Transverse colon (tissue), 4 donors: ENCODE results near the gene DENND1B. TPM values are rescaled to one million over a fixed set of nuclear protein-coding genes. Genes with fewer than 3 reads are reported as not detected.

Experiments used
- DNase-seq: peaks from one replicate; pipeline ENCODE4 v3.0.0-alpha.2; 2019
- H3K27ac ChIP-seq, 4 donors: fragments of 200-600 bp; sonication (generic); 2 replicates each; pipeline ENCODE4 v1.5.1; 2016 to 2018; ENCODE audit warnings: inconsistent platforms in 4 of 4
- H3K27me3 ChIP-seq: fragments of 200-600 bp; sonication (generic); 2 replicates; pipeline ENCODE4 v1.5.1; 2017; ENCODE audit warnings: inconsistent platforms
- H3K36me3 ChIP-seq, 4 donors: fragments of 200-600 bp; sonication (generic); 2 replicates each; pipeline ENCODE4 v1.5.1; 2017 to 2019; ENCODE audit warnings: inconsistent platforms in 4 of 4
- H3K4me1 ChIP-seq, 4 donors: fragments of 200-600 bp; sonication (generic); 2 replicates each; pipeline ENCODE4 v1.5.1; 2017 to 2020; ENCODE audit warnings: inconsistent platforms in 4 of 4
- H3K4me3 ChIP-seq, 4 donors: fragments of 200-600 bp; sonication (generic); 1 replicate in 1 of 4; 2 replicates in 3 of 4; pipeline versions ENCODE4 v1.5.1 to v1.6.1; 2017 to 2019; ENCODE audit warnings: inconsistent platforms in 4 of 4
- H3K9me3 ChIP-seq, 2 donors: fragments of 200-600 bp; sonication (generic); 2 replicates each; pipeline ENCODE4 v1.5.1; 2017 to 2019; ENCODE audit warnings: inconsistent platforms in 2 of 2
- CTCF ChIP-seq, 5 experiments: fragments of 200-600 bp in 3 of 5; fragments of 450-650 bp in 2 of 5; sonication (generic) in 3 of 5; IDR thresholded peaks; 1 replicate in 2 of 5; 2 replicates in 3 of 5; pipeline ENCODE4 v1.5.1; 2016 to 2017; ENCODE audit warnings: antibody characterized with exemption in 5 of 5, inconsistent platforms in 3 of 5, mild to moderate bottlenecking in 2 of 5, moderate library complexity in 1 of 5
- EP300 ChIP-seq: sonication (generic); formaldehyde crosslinking; IDR thresholded peaks from one replicate; pipeline ENCODE4 v1.6.1; 2017; ENCODE audit warnings: antibody characterized with exemption, low read depth
- POLR2A ChIP-seq: fragments of 450-650 bp; IDR thresholded peaks from one replicate; pipeline ENCODE4 v1.6.1; 2016; ENCODE audit warnings: antibody characterized with exemption, mild to moderate bottlenecking, moderate library complexity
- POLR2AphosphoS5 ChIP-seq, 3 donors: sonication (generic); formaldehyde crosslinking; IDR thresholded peaks; one replicate each; pipeline ENCODE4 v1.6.1; 2016; ENCODE audit warnings: antibody characterized with exemption in 3 of 3
- WGBS, 2 donors: methylation state at CpG; one replicate each; pipeline ENCODE4 v1.1.5; 2018; ENCODE audit warnings: low coverage in 1 of 2; 5-methylcytosine and 5-hydroxymethylcytosine counted together
- in situ Hi-C, 4 donors: fragments of 200-750 bp; cut with MboI; loops; one replicate each; pipeline versions ENCODE4 v1.15.0 to v1.15.1; 2017; ENCODE audit warnings: low sequenced_read_pairs in 3 of 4, low pct_ligation_motif_present in 1 of 4, low pct_unique_long_range_greater_than_20kb in 1 of 4
- intact Hi-C: fragments of 100-400 bp; cut with DNase I; formaldehyde crosslinking; loops from one replicate; pipeline ENCODE4 v1.15.1; 2023; ENCODE audit warnings: low total_unique reads
- total RNA-seq, 4 donors: library from RNA; depleted of rRNA; stranded (reverse); fragments of >200 nt; gene quantifications; one replicate each; pipeline ENCODE4 v1.1.0, GENCODE V29; 2016

DENND1B gene
- total RNA-seq, 4 donors from 2014 or later = 21.9 to 59.9 (median 42.3) TPM

- peaks cover 0 to 42% (median 5%) of the 10 kb centered on the region in 4 donors for H3K36me3 ChIP-seq
- 96% methylated on average over 10 of the region's 10 CpGs; no CpG with 5 or more reads in 1 of the 2 donors for WGBS, 2 donors
- TF ChIP-seq EP300 (no peak), POLR2A (no peak), POLR2AphosphoS5 (IDR thresholded peaks at IDR 0.05) (no peak), CTCF (IDR thresholded peaks at IDR 0.05) (no peak)
- no peaks in the 10 kb centered on the region for H3K27me3 ChIP-seq
- peaks cover 14 to 19% of the 10 kb centered on the region in 2 donors for H3K9me3 ChIP-seq
- intact Hi-C loops = no loop called here
- H3K4me1 ChIP-seq = no peaks in the 10 kb centered on the region
- no peak for DNase-seq
- in situ Hi-C loops = no loop called here
- H3K27ac ChIP-seq = no peak overlapping the region
- H3K4me3 ChIP-seq = no peak overlapping the region
Measured at GRCh38 chr1:197572169-197572568, 203.1 kb downstream of the DENND1B start.

DNA sequence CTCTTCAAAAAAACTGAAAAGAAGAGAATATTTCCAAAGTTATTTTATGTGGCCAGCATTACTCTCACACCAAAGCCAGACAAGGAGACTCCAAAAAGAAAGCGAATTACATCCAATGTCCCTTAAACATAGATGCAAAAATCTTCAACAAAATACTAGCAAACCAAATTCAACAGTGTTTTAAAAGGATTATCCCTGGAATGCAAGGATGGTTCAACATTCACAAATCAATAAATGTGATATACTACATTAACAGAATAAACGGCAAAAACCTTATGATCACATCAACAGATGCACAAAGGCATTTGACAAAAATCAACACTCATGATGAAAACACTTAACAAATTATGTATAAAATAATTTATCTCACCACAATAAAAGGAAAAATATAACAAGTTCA is 207.8 kb downstream of the DENND1B start:
- WGBS, 2 donors = 97 to 100% methylated on average over 2 of the region's 2 CpGs
- in situ Hi-C loops = no loop called here

GRCh38 chr1:197561041-197561440 is 214.2 kb downstream of the DENND1B start:
- WGBS, 2 donors = 71 to 87% methylated on average over 2 of the region's 2 CpGs
- Histone ChIP-seq H3K27ac (no peak overlapping the region), H3K4me1 (no peaks in the 10 kb centered on the region), H3K9me3 (no peaks in the 10 kb centered on the region), H3K27me3 (no peaks in the 10 kb centered on the region), H3K4me3 (no peak overlapping the region), H3K36me3 (peaks cover 0 to 5% (median 0%) of the 10 kb centered on the region in 4 donors)
- TF ChIP-seq EP300 = no peak
- TF ChIP-seq POLR2AphosphoS5 (IDR thresholded peaks at IDR 0.05) = no peak
- no peak for TF ChIP-seq POLR2A
- no peak for TF ChIP-seq CTCF (IDR thresholded peaks at IDR 0.05)
- in situ Hi-C loops = no loop called here
- intact Hi-C loops = no loop called here
- DNase-seq = no peak

More for the DNA sequence above, 207.8 kb downstream of the DENND1B start:
- H3K27ac ChIP-seq = no peak overlapping the region
- no peaks in the 10 kb centered on the region for H3K27me3 ChIP-seq
- H3K36me3 ChIP-seq = peaks cover 0 to 40% (median 8%) of the 10 kb centered on the region in 4 donors
- peaks cover 17 to 23% of the 10 kb centered on the region in 2 donors for H3K9me3 ChIP-seq
- H3K4me3 ChIP-seq = no peak overlapping the region
- no peaks in the 10 kb centered on the region for H3K4me1 ChIP-seq
- intact Hi-C loops = no loop called here
- no peak for DNase-seq
- no peak for TF ChIP-seq POLR2AphosphoS5 (IDR thresholded peaks at IDR 0.05)
- no peak for TF ChIP-seq POLR2A
- TF ChIP-seq CTCF (IDR thresholded peaks at IDR 0.05) = no peak
- no peak for TF ChIP-seq EP300

- in situ Hi-C loops (no loop called here), intact Hi-C loops (no loop called here)
- no peak for DNase-seq
- Histone ChIP-seq H3K4me1 (no peaks in the 10 kb centered on the region), H3K36me3 (peaks cover 0 to 5% (median 0%) of the 10 kb centered on the region in 4 donors), H3K4me3 (no peak overlapping the region), H3K27ac (no peak overlapping the region), H3K27me3 (no peaks in the 10 kb centered on the region), H3K9me3 (no peaks in the 10 kb centered on the region)
- TF ChIP-seq EP300 = no peak
- WGBS, 2 donors = 88 to 89% methylated on average over 1 of the region's 1 CpG
Measured at GRCh38 chr1:197559655-197560054, 215.6 kb downstream of the DENND1B start.

DNA sequence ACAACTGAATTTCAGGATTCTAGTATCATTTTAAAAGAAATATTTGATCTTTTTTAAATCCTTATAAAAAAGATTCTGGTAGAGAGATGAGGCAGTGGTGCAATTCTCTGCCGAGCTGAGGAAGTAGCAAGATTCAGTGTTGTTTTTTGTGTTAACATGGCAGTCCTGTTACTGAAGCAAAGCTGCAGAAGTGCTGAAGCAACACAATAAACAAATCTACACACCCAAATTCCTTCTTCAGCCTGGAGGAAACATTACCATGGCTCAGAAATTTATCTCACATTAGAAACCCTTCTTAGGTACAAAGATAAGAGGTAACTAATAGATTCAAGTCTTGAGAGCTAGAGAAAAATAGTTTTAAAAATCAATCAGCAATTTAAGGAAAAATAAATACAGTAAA is 216.0 kb downstream of the DENND1B start:
- H3K27ac ChIP-seq = no peak overlapping the region
- in situ Hi-C loops = no loop called here
- intact Hi-C loops = no loop called here
- 55 to 76% methylated on average over 1 of the region's 1 CpG for WGBS, 2 donors
- TF ChIP-seq CTCF (IDR thresholded peaks at IDR 0.05) (no peak), EP300 (no peak), POLR2AphosphoS5 (IDR thresholded peaks at IDR 0.05) (no peak), POLR2A (no peak)
- H3K4me3 ChIP-seq = no peak overlapping the region
- H3K9me3 ChIP-seq = no peaks in the 10 kb centered on the region
- no peaks in the 10 kb centered on the region for H3K4me1 ChIP-seq
- no peak for DNase-seq
- H3K36me3 ChIP-seq = peaks cover 0 to 5% (median 0%) of the 10 kb centered on the region in 4 donors
- H3K27me3 ChIP-seq = no peaks in the 10 kb centered on the region
